Neural progenitor cell (in vitro differentiated cells): Measurements from ENCODE around the gene WHAMM. TPM values are rescaled to one million over a fixed set of nuclear protein-coding genes. Genes with fewer than 3 reads are reported as not detected.
"Not testable (repeated sequence)": the region's sequence is repeated elsewhere in the genome, so short reads cannot be mapped to it uniquely, and the experiment has no call there.

Source experiments
- DNase-seq: peaks from one replicate; pipeline ENCODE4 v3.0.0-alpha.2; 2016; ENCODE audit warnings: low spot score
- H2AFZ ChIP-seq: fragments of 200-600 bp; sonication (generic); replicated peaks from 2 replicates; pipeline ENCODE4 v1.6.1; 2016; ENCODE audit warnings: antibody characterized with exemption
- H3F3A ChIP-seq: fragments of 200-600 bp; sonication (generic); 2 replicates; pipeline ENCODE4 v1.6.1; 2016; ENCODE audit warnings: antibody characterized with exemption, low read depth
- H3K27ac ChIP-seq: fragments of 200-600 bp; sonication (generic); 2 replicates; pipeline ENCODE4 v1.5.1; 2016; ENCODE audit warnings: mild to moderate bottlenecking
- H3K27me3 ChIP-seq: fragments of 200-600 bp; sonication (generic); 2 replicates; pipeline ENCODE4 v1.6.1; 2016; ENCODE audit warnings: mild to moderate bottlenecking, moderate library complexity
- H3K36me3 ChIP-seq: fragments of 200-600 bp; sonication (generic); 2 replicates; pipeline ENCODE4 v1.5.1; 2016
- H3K4me1 ChIP-seq: fragments of 200-600 bp; sonication (generic); 2 replicates; pipeline ENCODE4 v1.6.1; 2016; ENCODE audit warnings: mixed run types
- H3K4me2 ChIP-seq: fragments of 200-600 bp; sonication (generic); 2 replicates; pipeline ENCODE4 v1.6.1; 2016
- H3K4me3 ChIP-seq: fragments of 200-600 bp; sonication (generic); 2 replicates; pipeline ENCODE4 v1.5.1; 2016
- H3K79me2 ChIP-seq: fragments of 200-600 bp; sonication (generic); 2 replicates; pipeline ENCODE4 v1.6.1; 2016; ENCODE audit warnings: low read depth
- H3K9ac ChIP-seq: fragments of 200-600 bp; sonication (generic); 2 replicates; pipeline ENCODE4 v1.6.1; 2016
- H3K9me3 ChIP-seq: fragments of 200-600 bp; sonication (generic); 2 replicates; pipeline ENCODE4 v1.5.1; 2016; ENCODE audit warnings: low read depth
- H4K20me1 ChIP-seq: fragments of 200-600 bp; sonication (generic); 2 replicates; pipeline ENCODE4 v1.6.1; 2016; ENCODE audit warnings: low read depth
- H3K27ac Mint-ChIP-seq: 3 replicates; pipeline ENCODE4 v1.8.0; 2021; ENCODE audit warnings: mixed read lengths
- H3K27me3 Mint-ChIP-seq: 2 replicates; pipeline ENCODE4 v1.8.0; 2022; ENCODE audit warnings: low read depth, mild to moderate bottlenecking, inconsistent platforms, moderate library complexity, mixed read lengths; ENCODE audit not compliant: insufficient read depth
- H3K36me3 Mint-ChIP-seq: 3 replicates; pipeline ENCODE4 v1.8.0; 2021; ENCODE audit warnings: mixed read lengths
- H3K4me1 Mint-ChIP-seq: 3 replicates; pipeline ENCODE4 v1.8.0; 2021; ENCODE audit warnings: mixed read lengths
- H3K4me3 Mint-ChIP-seq: 3 replicates; pipeline ENCODE4 v1.8.0; 2021; ENCODE audit warnings: mild to moderate bottlenecking, moderate library complexity, mixed read lengths
- H3K9me3 Mint-ChIP-seq: 3 replicates; pipeline ENCODE4 v1.8.0; 2020; ENCODE audit warnings: mixed read lengths
- EZH2 ChIP-seq: fragments of 200-600 bp; sonication (generic); IDR thresholded peaks from 2 replicates; pipeline ENCODE4 v1.6.1; 2017; ENCODE audit warnings: antibody characterized with exemption, mild to moderate bottlenecking, moderate library complexity
- EZH2phosphoT487 ChIP-seq: fragments of 200-600 bp; sonication (generic); IDR thresholded peaks from 2 replicates; pipeline ENCODE4 v1.6.1; 2017; ENCODE audit warnings: antibody characterized with exemption
- total RNA-seq: library from RNA; depleted of rRNA; stranded (reverse); fragments of >200 nt; gene quantifications from 2 replicates; pipeline ENCODE4 v1.2.3, GENCODE V29; 2015; ENCODE audit warnings: low replicate concordance
- TF ChIP-seq, protein P1 (sequence below): fragments of 200-600 bp; sonication (generic); IDR thresholded peaks from 2 replicates; pipeline ENCODE4 v1.5.1; 2017; ENCODE audit warnings: antibody characterized with exemption, mild to moderate bottlenecking

WHAMM gene
- total RNA-seq, 1 donor from 2014 or later = 1.9 TPM

GRCh38 chr15:82812994-82813393 lies 3.6 kb downstream of the WHAMM start:
- peaks cover 4% of the 10 kb centered on the region for H3K27me3 Mint-ChIP-seq
- Histone ChIP-seq H3K36me3 (no peaks in the 10 kb centered on the region), H3K4me3 (no peak overlapping the region), H2AFZ (no peak overlapping the region), H3K9me3 (no peaks in the 10 kb centered on the region), H4K20me1 (peaks cover 13% of the 10 kb centered on the region), H3F3A (peaks cover 21% of the 10 kb centered on the region), H3K4me2 (no peak overlapping the region), H3K4me1 (peaks cover 11% of the 10 kb centered on the region), H3K9ac (no peak overlapping the region), H3K27ac (no peak overlapping the region), H3K27me3 (peaks cover 11% of the 10 kb centered on the region), H3K79me2 (peaks cover 12% of the 10 kb centered on the region)
- H3K9me3 Mint-ChIP-seq = no peaks in the 10 kb centered on the region
- H3K4me1 Mint-ChIP-seq = peaks cover 25% of the 10 kb centered on the region
- H3K4me3 Mint-ChIP-seq = no peak overlapping the region
- H3K27ac Mint-ChIP-seq = no peak overlapping the region
- TF ChIP-seq EZH2phosphoT487 (no peak), EZH2 (no peak)
- TF ChIP-seq, protein P1, sequence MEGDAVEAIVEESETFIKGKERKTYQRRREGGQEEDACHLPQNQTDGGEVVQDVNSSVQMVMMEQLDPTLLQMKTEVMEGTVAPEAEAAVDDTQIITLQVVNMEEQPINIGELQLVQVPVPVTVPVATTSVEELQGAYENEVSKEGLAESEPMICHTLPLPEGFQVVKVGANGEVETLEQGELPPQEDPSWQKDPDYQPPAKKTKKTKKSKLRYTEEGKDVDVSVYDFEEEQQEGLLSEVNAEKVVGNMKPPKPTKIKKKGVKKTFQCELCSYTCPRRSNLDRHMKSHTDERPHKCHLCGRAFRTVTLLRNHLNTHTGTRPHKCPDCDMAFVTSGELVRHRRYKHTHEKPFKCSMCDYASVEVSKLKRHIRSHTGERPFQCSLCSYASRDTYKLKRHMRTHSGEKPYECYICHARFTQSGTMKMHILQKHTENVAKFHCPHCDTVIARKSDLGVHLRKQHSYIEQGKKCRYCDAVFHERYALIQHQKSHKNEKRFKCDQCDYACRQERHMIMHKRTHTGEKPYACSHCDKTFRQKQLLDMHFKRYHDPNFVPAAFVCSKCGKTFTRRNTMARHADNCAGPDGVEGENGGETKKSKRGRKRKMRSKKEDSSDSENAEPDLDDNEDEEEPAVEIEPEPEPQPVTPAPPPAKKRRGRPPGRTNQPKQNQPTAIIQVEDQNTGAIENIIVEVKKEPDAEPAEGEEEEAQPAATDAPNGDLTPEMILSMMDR = no peak
- no peak for DNase-seq
- H3K36me3 Mint-ChIP-seq = peaks cover 18% of the 10 kb centered on the region

DNA sequence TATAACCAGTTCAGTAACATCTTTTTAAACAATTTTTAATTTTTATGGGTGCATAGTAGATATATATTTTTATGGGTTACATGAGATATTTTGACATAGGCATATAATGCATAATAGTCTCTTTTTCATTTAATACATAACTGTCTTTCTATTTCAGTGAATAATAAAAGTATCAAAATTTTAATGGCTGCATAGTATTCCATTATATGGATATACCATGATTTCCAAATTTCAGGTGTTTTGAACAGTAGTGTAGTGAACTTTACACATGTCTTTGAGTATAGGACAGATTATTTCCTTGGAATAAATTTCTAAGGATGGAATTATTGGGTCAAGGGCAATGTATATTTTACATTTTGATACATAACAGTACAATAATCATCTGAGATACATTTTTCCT lies 10.7 kb downstream of the WHAMM start:
- Histone ChIP-seq H3K4me3 (no peak overlapping the region), H3K27ac (no peak overlapping the region), H4K20me1 (no peaks in the 10 kb centered on the region), H2AFZ (no peak overlapping the region), H3K27me3 (no peaks in the 10 kb centered on the region), H3K79me2 (no peaks in the 10 kb centered on the region), H3K36me3 (peaks cover 14% of the 10 kb centered on the region), H3K4me2 (no peak overlapping the region), H3K4me1 (no peaks in the 10 kb centered on the region), H3K9me3 (peaks cover 3% of the 10 kb centered on the region), H3K9ac (no peak overlapping the region), H3F3A (no peaks in the 10 kb centered on the region)
- TF ChIP-seq, protein P1 = no peak
- no peak for TF ChIP-seq EZH2
- no peak for TF ChIP-seq EZH2phosphoT487
- H3K4me1 Mint-ChIP-seq = no peaks in the 10 kb centered on the region
- no peaks in the 10 kb centered on the region for H3K27me3 Mint-ChIP-seq
- H3K4me3 Mint-ChIP-seq = no peak overlapping the region
- H3K9me3 Mint-ChIP-seq = no peaks in the 10 kb centered on the region
- peaks cover 32% of the 10 kb centered on the region for H3K36me3 Mint-ChIP-seq
- no peak overlapping the region for H3K27ac Mint-ChIP-seq
- DNase-seq = no peak

DNA sequence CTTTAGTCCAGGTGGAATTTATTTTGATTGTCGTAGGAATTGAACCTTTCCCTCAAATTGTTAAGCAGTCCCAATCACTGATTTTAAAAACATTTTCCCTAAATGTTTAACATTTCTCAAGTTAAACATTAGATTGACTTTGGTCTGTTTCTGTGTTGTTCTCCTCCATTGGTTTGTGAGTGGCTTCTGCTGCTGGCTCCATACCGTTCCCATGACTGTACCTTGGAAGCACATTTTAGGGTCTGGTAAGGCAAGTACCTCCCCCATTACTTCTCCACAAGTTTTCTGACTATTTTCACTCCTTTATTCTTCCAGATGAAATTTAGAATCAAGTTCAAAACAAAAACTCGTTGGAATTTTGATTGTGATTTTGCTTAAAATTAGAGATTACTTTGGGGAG lies 12.0 kb downstream of the WHAMM start:
- not testable (repeated sequence) for H3K9ac ChIP-seq, H2AFZ ChIP-seq, H3K9me3 ChIP-seq, H3K79me2 ChIP-seq, H3K4me1 ChIP-seq, DNase-seq, H3K4me2 ChIP-seq, H4K20me1 ChIP-seq, H3K27ac Mint-ChIP-seq, H3K4me3 ChIP-seq, H3F3A ChIP-seq, H3K27me3 Mint-ChIP-seq, H3K9me3 Mint-ChIP-seq, H3K4me3 Mint-ChIP-seq, H3K27me3 ChIP-seq, H3K27ac ChIP-seq, H3K4me1 Mint-ChIP-seq
- peaks cover 14% of the 10 kb centered on the region for H3K36me3 ChIP-seq
- peaks cover 29% of the 10 kb centered on the region for H3K36me3 Mint-ChIP-seq

GRCh38 chr15:82821851-82822250 lies 12.4 kb downstream of the WHAMM start:
- not testable (repeated sequence) for H3K27me3 ChIP-seq

More at GRCh38 chr15:82821851-82822250, 12.4 kb downstream of the WHAMM start:
- not testable (repeated sequence) for H3K9me3 Mint-ChIP-seq, DNase-seq, H3K4me3 ChIP-seq, H3K4me3 Mint-ChIP-seq, H3K27ac ChIP-seq, H3K79me2 ChIP-seq, H3K27me3 Mint-ChIP-seq, H4K20me1 ChIP-seq, H3K27ac Mint-ChIP-seq, H2AFZ ChIP-seq, H3K4me2 ChIP-seq, H3F3A ChIP-seq, H3K9ac ChIP-seq, H3K9me3 ChIP-seq, H3K4me1 ChIP-seq, H3K4me1 Mint-ChIP-seq
- peaks cover 30% of the 10 kb centered on the region for H3K36me3 Mint-ChIP-seq
- H3K36me3 ChIP-seq = peaks cover 14% of the 10 kb centered on the region
